HG03460 (cell line): ENCODE results near the gene ETV7.

ENCODE experiments used
- ATAC-seq: cut with Tn5 transposase; IDR thresholded peaks from one replicate; pipeline ENCODE4 v1.9.1; 2021; ENCODE audit not compliant: unreplicated experiment

The ETV7 gene

GRCh38 chr6:36384095-36384494 is 3.4 kb downstream of the ETV7 start:
- no peak for ATAC-seq

GRCh38 chr6:36383606-36384005 is 3.9 kb downstream of the ETV7 start:
- no peak for ATAC-seq

- ATAC-seq, result no peak
Measured at GRCh38 chr6:36382976-36383375, 4.5 kb downstream of the ETV7 start.

- ATAC-seq, result no peak
Measured at GRCh38 chr6:36381502-36382389, 5.7 kb downstream of the ETV7 start.

- no peak for ATAC-seq
Measured at GRCh38 chr6:36380166-36380565, 7.3 kb downstream of the ETV7 start.

GRCh38 chr6:36378936-36379335 is 8.5 kb downstream of the ETV7 start:
- ATAC-seq, result no peak

- ATAC-seq, result no peak
Measured at GRCh38 chr6:36378243-36378920, 9.1 kb downstream of the ETV7 start.

- no peak for ATAC-seq
Measured at GRCh38 chr6:36377594-36377993, 9.9 kb downstream of the ETV7 start.

GRCh38 chr6:36376742-36377141 is 10.7 kb downstream of the ETV7 start:
- no peak for ATAC-seq

- ATAC-seq, result no peak
Measured at GRCh38 chr6:36376183-36376582, 11.3 kb downstream of the ETV7 start.

GRCh38 chr6:36375644-36376155 is 11.8 kb downstream of the ETV7 start:
- ATAC-seq, result no peak

- ATAC-seq, result no peak
Measured at GRCh38 chr6:36374972-36375371, 12.5 kb downstream of the ETV7 start.

- no peak for ATAC-seq
Measured at GRCh38 chr6:36374194-36374593, 13.3 kb downstream of the ETV7 start.

- ATAC-seq, result no peak
Measured at GRCh38 chr6:36373368-36374019, 14.0 kb downstream of the ETV7 start.

- ATAC-seq, result no peak
Measured at GRCh38 chr6:36372088-36372487, 15.4 kb downstream of the ETV7 start.

GRCh38 chr6:36371211-36371610 is 16.3 kb downstream of the ETV7 start:
- no peak for ATAC-seq

- no peak for ATAC-seq
Measured at GRCh38 chr6:36370638-36371037, 16.8 kb downstream of the ETV7 start.

- no peak for ATAC-seq
Measured at GRCh38 chr6:36368921-36369865, 18.3 kb downstream of the ETV7 start.

- no peak for ATAC-seq
Measured at GRCh38 chr6:36368421-36368820, 19.0 kb downstream of the ETV7 start.

- no peak for ATAC-seq
Measured at GRCh38 chr6:36367743-36368142, 19.7 kb downstream of the ETV7 start.
